K562 (cell line): ENCODE measurements around the gene RAB5B. TPM values are rescaled to one million over a fixed set of nuclear protein-coding genes. Genes with fewer than 3 reads are reported as not detected.

Experiments used
- ARID4B ChIP-seq: sonication (generic); formaldehyde crosslinking; IDR thresholded peaks from 2 replicates; pipeline ENCODE4 v1.8.0; 2022; ENCODE audit warnings: mild to moderate bottlenecking, missing genetic modification reagents
- CBFB ChIP-seq: sonication (generic); formaldehyde crosslinking; IDR thresholded peaks from 2 replicates; pipeline ENCODE4 v1.4.0; 2020; ENCODE audit warnings: mild to moderate bottlenecking, missing genetic modification reagents
- CREB5 ChIP-seq: fragments of 250-450 bp; sonication (Bioruptor Pico); IDR thresholded peaks from 2 replicates; pipeline ENCODE4 v1.5.0; 2020; ENCODE audit warnings: mild to moderate bottlenecking
- FIP1L1 ChIP-seq: fragments of 200-400 bp; formaldehyde crosslinking; IDR thresholded peaks from 2 replicates; pipeline ENCODE4 v1.6.1; 2018; ENCODE audit warnings: mild to moderate bottlenecking, low read depth, low read length; ENCODE audit not compliant: poor library complexity, severe bottlenecking
- KAT7 ChIP-seq: sonication (generic); formaldehyde crosslinking; IDR thresholded peaks from 2 replicates; pipeline ENCODE4 v1.8.0; 2022; ENCODE audit warnings: missing genetic modification reagents, mild to moderate bottlenecking, borderline replicate concordance
- L3MBTL2 ChIP-seq: fragments of 450-650 bp; IDR thresholded peaks from 2 replicates; pipeline ENCODE4 v1.6.1; 2016; ENCODE audit warnings: mild to moderate bottlenecking, moderate library complexity
- MAX ChIP-seq: sonication (generic); formaldehyde crosslinking; IDR thresholded peaks from 2 replicates; pipeline ENCODE4 v1.9.0; 2022; ENCODE audit warnings: mild to moderate bottlenecking, missing genetic modification reagents
- MEIS2 ChIP-seq: fragments of 450-650 bp; IDR thresholded peaks from 2 replicates; pipeline ENCODE4 v1.6.1; 2014; ENCODE audit warnings: mild to moderate bottlenecking; ENCODE audit not compliant: partially characterized antibody
- OTX1 ChIP-seq: fragments of 450-650 bp; formaldehyde crosslinking; IDR thresholded peaks from 2 replicates; pipeline ENCODE4 v1.4.0; 2022; ENCODE audit warnings: mild to moderate bottlenecking
- POLR2B ChIP-seq: fragments of 450-650 bp; IDR thresholded peaks from 2 replicates; pipeline ENCODE4 v1.6.1; 2018; ENCODE audit warnings: low read depth; ENCODE audit not compliant: partially characterized antibody
- RBFOX2 ChIP-seq: fragments of 200-400 bp; formaldehyde crosslinking; IDR thresholded peaks from 2 replicates; pipeline ENCODE4 v1.6.1; 2017; ENCODE audit warnings: low read depth, mild to moderate bottlenecking, low read length, moderate library complexity
- SRSF1 ChIP-seq: fragments of 200-400 bp; formaldehyde crosslinking; IDR thresholded peaks from 2 replicates; pipeline ENCODE4 v1.6.1; 2017; ENCODE audit warnings: mild to moderate bottlenecking, low read depth, low read length, moderate library complexity
- polyA plus RNA-seq, 8 experiments: library from polyadenylated mRNA; depleted of rRNA in 4 of 8; stranded (reverse) in 5 of 8; unstranded in 3 of 8; fragments of >200 nt; fragmentation: Nextera tagmentation in 2 of 8; fragmentation: Illumina TruSeq in 1 of 8; extraction: Ambion mirVana in 2 of 8; extraction: Trizol in 1 of 8; gene quantifications; 2 replicates each; pipeline versions ENCODE4 v1.2.1 to v1.2.3, GENCODE V29; 2011 to 2014; ENCODE audit warnings: inconsistent platforms in 1 of 8, missing spikeins in 1 of 8
- total RNA-seq, 7 experiments: library from RNA; depleted of rRNA in 6 of 7; stranded (reverse); fragments of >200 nt in 6 of 7; fragmentation: Illumina TruSeq in 2 of 7; extraction: Trizol in 2 of 7; gene quantifications; 2 replicates each; pipeline versions ENCODE4 v1.2.1 to v1.2.3, GENCODE V29; 2011 to 2021; ENCODE audit warnings: low replicate concordance in 1 of 7
- TF ChIP-seq, protein P1 (sequence below): sonication (generic); formaldehyde crosslinking; IDR thresholded peaks from 2 replicates; pipeline ENCODE4 v1.8.1; 2023; ENCODE audit warnings: mild to moderate bottlenecking, missing genetic modification reagents

Gene RAB5B
- total and polyA plus RNA-seq, 9 of the 15 experiments (the other 6 are each of a cell fraction or from before 2014, with no cell fraction given), result 6.8 to 73.8 (median 25.2) TPM

DNA sequence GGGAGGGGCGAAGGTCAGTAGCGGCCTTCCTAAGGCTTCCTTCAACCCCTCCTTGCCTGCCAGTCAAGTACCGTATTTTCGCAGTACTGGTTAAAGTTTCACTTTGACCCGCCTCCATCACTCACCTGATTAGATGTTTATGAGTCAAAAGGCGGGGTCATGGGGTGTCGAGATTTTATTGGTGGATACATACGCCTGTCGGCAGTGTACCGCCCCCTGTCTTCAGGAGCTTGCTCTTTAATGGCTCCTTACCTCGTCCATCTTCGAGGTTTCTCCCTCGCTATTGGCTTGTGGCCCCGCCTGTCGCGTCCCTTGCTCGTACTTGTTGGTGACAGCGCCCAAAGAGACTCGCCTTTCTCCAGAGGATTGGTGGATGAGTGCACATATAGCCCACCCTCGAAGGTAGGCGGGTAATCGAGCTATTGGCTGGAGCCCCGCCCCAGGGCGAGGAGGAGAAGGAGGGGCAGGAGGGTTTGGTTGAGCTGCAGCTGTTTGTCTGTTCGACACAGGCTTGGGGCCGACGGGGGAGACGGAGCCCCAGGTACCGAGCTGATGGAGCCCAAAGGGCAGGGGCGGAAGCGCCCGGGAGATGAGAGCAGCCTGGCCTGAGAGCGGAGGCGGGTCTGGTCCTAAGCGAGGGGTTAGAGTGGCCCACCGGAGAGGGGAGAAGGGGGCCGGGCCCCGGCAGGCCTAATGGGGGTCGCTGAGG, at the start of gene RAB5B (continued):
- TF ChIP-seq, protein P1, sequence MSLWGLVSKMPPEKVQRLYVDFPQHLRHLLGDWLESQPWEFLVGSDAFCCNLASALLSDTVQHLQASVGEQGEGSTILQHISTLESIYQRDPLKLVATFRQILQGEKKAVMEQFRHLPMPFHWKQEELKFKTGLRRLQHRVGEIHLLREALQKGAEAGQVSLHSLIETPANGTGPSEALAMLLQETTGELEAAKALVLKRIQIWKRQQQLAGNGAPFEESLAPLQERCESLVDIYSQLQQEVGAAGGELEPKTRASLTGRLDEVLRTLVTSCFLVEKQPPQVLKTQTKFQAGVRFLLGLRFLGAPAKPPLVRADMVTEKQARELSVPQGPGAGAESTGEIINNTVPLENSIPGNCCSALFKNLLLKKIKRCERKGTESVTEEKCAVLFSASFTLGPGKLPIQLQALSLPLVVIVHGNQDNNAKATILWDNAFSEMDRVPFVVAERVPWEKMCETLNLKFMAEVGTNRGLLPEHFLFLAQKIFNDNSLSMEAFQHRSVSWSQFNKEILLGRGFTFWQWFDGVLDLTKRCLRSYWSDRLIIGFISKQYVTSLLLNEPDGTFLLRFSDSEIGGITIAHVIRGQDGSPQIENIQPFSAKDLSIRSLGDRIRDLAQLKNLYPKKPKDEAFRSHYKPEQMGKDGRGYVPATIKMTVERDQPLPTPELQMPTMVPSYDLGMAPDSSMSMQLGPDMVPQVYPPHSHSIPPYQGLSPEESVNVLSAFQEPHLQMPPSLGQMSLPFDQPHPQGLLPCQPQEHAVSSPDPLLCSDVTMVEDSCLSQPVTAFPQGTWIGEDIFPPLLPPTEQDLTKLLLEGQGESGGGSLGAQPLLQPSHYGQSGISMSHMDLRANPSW (CRISPR knock-in tag), result 0 out of 2 replicates have a peak, but pooled peaks have one; percentile 23
- peak; percentile 87 for TF ChIP-seq MEIS2
- TF ChIP-seq ARID4B (CRISPR knock-in tag), result peak; percentile 95
- TF ChIP-seq L3MBTL2, result peak; percentile 34
- TF ChIP-seq SRSF1, result no peak
- TF ChIP-seq CREB5, result no peak
- TF ChIP-seq OTX1 (CRISPR knock-in tag), result peak; percentile 74; the same call in 1 of the 2 replicates
- TF ChIP-seq KAT7 (CRISPR knock-in tag), result no peak; the same call in 1 of the 2 replicates
- peak; percentile 93 for TF ChIP-seq POLR2B
- TF ChIP-seq MAX (CRISPR knock-in tag), result peak; percentile 47; the same call in 1 of the 2 replicates
- TF ChIP-seq CBFB (CRISPR knock-in tag), result no peak
- TF ChIP-seq FIP1L1, result peak; percentile 88
- peak; percentile 94 for TF ChIP-seq RBFOX2
